Measurements from ENCODE around the gene SYT9. TPM values are rescaled to one million over a fixed set of nuclear protein-coding genes. Genes with fewer than 3 reads are reported as not detected.

Gene SYT9
- total RNA-seq, 1 donor from 2014 or later, result 5.3 TPM

- no peak overlapping the region for H3K4me3 ChIP-seq
- no peaks in the 10 kb centered on the region for H3F3A ChIP-seq (ENCODE audit: low read depth)
- no peak overlapping the region for H3K27ac Mint-ChIP-seq
- H3K27me3 Mint-ChIP-seq (ENCODE audit: insufficient read depth, low read depth), result peaks cover 3% of the 10 kb centered on the region
- H3K4me2 ChIP-seq, result no peak overlapping the region
- H3K36me3 ChIP-seq, result no peaks in the 10 kb centered on the region
- TF ChIP-seq EZH2 (IDR thresholded peaks at IDR 0.05) (no peak), CTCF (IDR thresholded peaks at IDR 0.05) (no peak), EZH2phosphoT487 (IDR thresholded peaks at IDR 0.05) (no peak)
- peaks cover 3% of the 10 kb centered on the region for H3K4me1 Mint-ChIP-seq
- H4K20me1 ChIP-seq (ENCODE audit: low read depth), result no peaks in the 10 kb centered on the region
- H3K79me2 ChIP-seq (ENCODE audit: low read depth), result no peaks in the 10 kb centered on the region
- no peaks in the 10 kb centered on the region for H3K36me3 Mint-ChIP-seq
- no peak overlapping the region for H2AFZ ChIP-seq (replicated peaks)
- no peak for DNase-seq (ENCODE audit: low spot score)
- no peak overlapping the region for H3K4me3 Mint-ChIP-seq
- H3K27me3 ChIP-seq, result no peaks in the 10 kb centered on the region
- no peaks in the 10 kb centered on the region for H3K4me1 ChIP-seq
- no peaks in the 10 kb centered on the region for H3K9me3 Mint-ChIP-seq
- no peak overlapping the region for H3K9ac ChIP-seq
- H3K9me3 ChIP-seq (ENCODE audit: low read depth), result no peaks in the 10 kb centered on the region
- no peak overlapping the region for H3K27ac ChIP-seq
Observed at GRCh38 chr11:7423946-7424345, 172.2 kb downstream of the SYT9 start.

- DNase-seq (ENCODE audit: low spot score), result no peak
- Histone ChIP-seq H3F3A (ENCODE audit: low read depth) (no peaks in the 10 kb centered on the region), H4K20me1 (ENCODE audit: low read depth) (no peaks in the 10 kb centered on the region), H3K4me3 (no peak overlapping the region), H3K79me2 (ENCODE audit: low read depth) (no peaks in the 10 kb centered on the region), H3K4me1 (no peaks in the 10 kb centered on the region), H3K27ac (no peak overlapping the region), H2AFZ (replicated peaks) (no peak overlapping the region), H3K27me3 (no peaks in the 10 kb centered on the region), H3K36me3 (no peaks in the 10 kb centered on the region), H3K9me3 (ENCODE audit: low read depth) (no peaks in the 10 kb centered on the region), H3K9ac (no peak overlapping the region), H3K4me2 (no peak overlapping the region)
- TF ChIP-seq EZH2phosphoT487 (IDR thresholded peaks at IDR 0.05), result no peak
- H3K36me3 Mint-ChIP-seq, result no peaks in the 10 kb centered on the region
- H3K4me3 Mint-ChIP-seq, result no peak overlapping the region
- peaks cover under 1% of the 10 kb centered on the region for H3K27me3 Mint-ChIP-seq (ENCODE audit: insufficient read depth, low read depth)
- H3K27ac Mint-ChIP-seq, result no peak overlapping the region
- H3K4me1 Mint-ChIP-seq, result no peaks in the 10 kb centered on the region
- no peaks in the 10 kb centered on the region for H3K9me3 Mint-ChIP-seq
Observed at GRCh38 chr11:7427733-7428132, 176.0 kb downstream of the SYT9 start.

- Histone ChIP-seq H3K27ac (no peak overlapping the region), H3K36me3 (no peaks in the 10 kb centered on the region), H3K9me3 (ENCODE audit: low read depth) (no peaks in the 10 kb centered on the region), H3K4me2 (no peak overlapping the region), H3K27me3 (no peaks in the 10 kb centered on the region), H3K4me3 (no peak overlapping the region), H2AFZ (replicated peaks) (no peak overlapping the region), H3K79me2 (ENCODE audit: low read depth) (no peaks in the 10 kb centered on the region), H4K20me1 (ENCODE audit: low read depth) (no peaks in the 10 kb centered on the region), H3K4me1 (no peaks in the 10 kb centered on the region), H3F3A (ENCODE audit: low read depth) (no peaks in the 10 kb centered on the region), H3K9ac (no peak overlapping the region)
- Mint-ChIP-seq H3K4me1 (no peaks in the 10 kb centered on the region), H3K27me3 (ENCODE audit: insufficient read depth, low read depth) (no peaks in the 10 kb centered on the region), H3K27ac (no peak overlapping the region), H3K36me3 (no peaks in the 10 kb centered on the region), H3K4me3 (no peak overlapping the region), H3K9me3 (no peaks in the 10 kb centered on the region)
- no peak for DNase-seq (ENCODE audit: low spot score)
- no peak for TF ChIP-seq CTCF (IDR thresholded peaks at IDR 0.05)
- no peak for TF ChIP-seq EZH2phosphoT487 (IDR thresholded peaks at IDR 0.05)
- no peak for TF ChIP-seq EZH2 (IDR thresholded peaks at IDR 0.05)
Observed at GRCh38 chr11:7428196-7428595, 176.5 kb downstream of the SYT9 start.

- Mint-ChIP-seq H3K4me1 (no peaks in the 10 kb centered on the region), H3K9me3 (no peaks in the 10 kb centered on the region), H3K27ac (no peak overlapping the region), H3K27me3 (ENCODE audit: insufficient read depth, low read depth) (peaks cover 2% of the 10 kb centered on the region), H3K36me3 (no peaks in the 10 kb centered on the region), H3K4me3 (no peak overlapping the region)
- DNase-seq (ENCODE audit: low spot score), result no peak
- no peak overlapping the region for H2AFZ ChIP-seq (replicated peaks)
- TF ChIP-seq EZH2 (IDR thresholded peaks at IDR 0.05) (no peak), CTCF (IDR thresholded peaks at IDR 0.05) (no peak), EZH2phosphoT487 (IDR thresholded peaks at IDR 0.05) (no peak)
- no peaks in the 10 kb centered on the region for H3K27me3 ChIP-seq
- H3K4me1 ChIP-seq, result no peaks in the 10 kb centered on the region
- no peak overlapping the region for H3K27ac ChIP-seq
- no peaks in the 10 kb centered on the region for H4K20me1 ChIP-seq (ENCODE audit: low read depth)
- no peaks in the 10 kb centered on the region for H3K36me3 ChIP-seq
- H3K9me3 ChIP-seq (ENCODE audit: low read depth), result no peaks in the 10 kb centered on the region
- no peak overlapping the region for H3K9ac ChIP-seq
- H3K4me2 ChIP-seq, result no peak overlapping the region
- no peak overlapping the region for H3K4me3 ChIP-seq
- H3F3A ChIP-seq (ENCODE audit: low read depth), result no peaks in the 10 kb centered on the region
- no peaks in the 10 kb centered on the region for H3K79me2 ChIP-seq (ENCODE audit: low read depth)
Observed at GRCh38 chr11:7430496-7430895, 178.8 kb downstream of the SYT9 start.
